ENCODE data around the gene SMCR8.
"Not testable (repeated sequence)": the region's sequence is repeated elsewhere in the genome, so short reads cannot be mapped to it uniquely, and the experiment has no call there.

The SMCR8 gene

GRCh38 chr17:18361837-18362697 lies 47.0 kb downstream of the SMCR8 start:
- peaks cover 7% of the 10 kb centered on the region for H3K4me1 ChIP-seq (ENCODE audit: control insufficient read depth, insufficient read depth, low read length)
- peak overlapping the region in 1 of 2 donors; percentile 83 for H3K4me3 ChIP-seq (ENCODE audit: low read length in 2 of 2)
- H3K27ac ChIP-seq (ENCODE audit: low read length) = peak overlapping the region; percentile 31
- H3K36me3 ChIP-seq (ENCODE audit: control insufficient read depth in 2 of 2, insufficient read depth in 2 of 2, low read length in 2 of 2) = no peaks in the 10 kb centered on the region
- H3K9ac ChIP-seq (ENCODE audit: low read length in 2 of 2) = no peak overlapping the region
- no peaks in the 10 kb centered on the region for H3K9me3 ChIP-seq (ENCODE audit: control insufficient read depth in 2 of 2, low read length in 2 of 2)
- no peaks in the 10 kb centered on the region for H3K27me3 ChIP-seq (ENCODE audit: control insufficient read depth in 1 of 2, insufficient read depth in 2 of 2, low read length in 2 of 2)

DNA sequence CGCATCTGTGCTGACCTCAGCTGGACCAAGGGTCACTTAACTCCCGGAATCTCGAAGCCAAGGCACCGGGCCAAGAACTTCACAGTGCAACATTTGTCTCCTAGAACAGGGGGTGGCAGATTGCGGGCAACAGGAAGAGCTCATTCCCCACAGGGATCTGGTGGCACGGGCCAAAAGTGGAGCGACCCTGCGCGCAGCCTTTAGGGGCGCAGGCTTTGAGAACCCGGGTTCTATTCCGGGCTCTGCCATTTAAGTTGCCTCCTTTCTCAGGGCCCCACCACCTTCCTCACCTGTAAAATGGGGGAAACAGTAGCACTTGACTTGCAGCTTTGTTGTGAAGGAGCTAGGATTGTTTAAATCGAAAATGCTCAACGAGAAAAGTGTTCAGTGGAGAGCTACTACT lies 47.6 kb downstream of the SMCR8 start:
- no peaks in the 10 kb centered on the region for H3K27me3 ChIP-seq (ENCODE audit: control insufficient read depth in 1 of 2, insufficient read depth in 2 of 2, low read length in 2 of 2)
- peak overlapping the region; percentile 29 to 73 for H3K9ac ChIP-seq (ENCODE audit: low read length in 2 of 2)
- peak overlapping the region; percentile 54 to 83 for H3K4me3 ChIP-seq (ENCODE audit: low read length in 2 of 2)
- peaks cover 7% of the 10 kb centered on the region for H3K4me1 ChIP-seq (ENCODE audit: control insufficient read depth, insufficient read depth, low read length)
- H3K9me3 ChIP-seq (ENCODE audit: control insufficient read depth in 2 of 2, low read length in 2 of 2) = no peaks in the 10 kb centered on the region
- no peaks in the 10 kb centered on the region for H3K36me3 ChIP-seq (ENCODE audit: control insufficient read depth in 2 of 2, insufficient read depth in 2 of 2, low read length in 2 of 2)
- peak overlapping the region; percentile 31 for H3K27ac ChIP-seq (ENCODE audit: low read length)

- Histone ChIP-seq H3K9ac (ENCODE audit: low read length in 2 of 2) (peak within 1 kb of the TSS; percentile 29 to 73), H3K36me3 (ENCODE audit: control insufficient read depth in 2 of 2, insufficient read depth in 2 of 2, low read length in 2 of 2) (no peaks in the 10 kb centered on the region), H3K4me3 (ENCODE audit: low read length in 2 of 2) (peak within 1 kb of the TSS; percentile 54 to 83), H3K9me3 (ENCODE audit: control insufficient read depth in 2 of 2, low read length in 2 of 2) (no peaks in the 10 kb centered on the region), H3K27ac (ENCODE audit: low read length) (peak within 1 kb of the TSS; percentile 31), H3K27me3 (ENCODE audit: control insufficient read depth in 1 of 2, insufficient read depth in 2 of 2, low read length in 2 of 2) (no peaks in the 10 kb centered on the region), H3K4me1 (ENCODE audit: control insufficient read depth, insufficient read depth, low read length) (peaks cover 7% of the 10 kb centered on the region)
Observed at GRCh38 chr17:18363101-18364049, 48.3 kb downstream of the SMCR8 start, which contains the start of gene SHMT1. Gene SHMT1 (minus strand): TSS chr17:18363550. CDS start chr17:18355981, 7,569 bp downstream.

GRCh38 chr17:18364166-18364565 lies 49.1 kb downstream of the SMCR8 start:
- no peaks in the 10 kb centered on the region for H3K9me3 ChIP-seq (ENCODE audit: control insufficient read depth in 2 of 2, low read length in 2 of 2)
- H3K4me1 ChIP-seq (ENCODE audit: control insufficient read depth, insufficient read depth, low read length) = peaks cover 7% of the 10 kb centered on the region
- no peak overlapping the region for H3K4me3 ChIP-seq (ENCODE audit: low read length in 2 of 2)
- H3K36me3 ChIP-seq (ENCODE audit: control insufficient read depth in 2 of 2, insufficient read depth in 2 of 2, low read length in 2 of 2) = no peaks in the 10 kb centered on the region
- H3K27ac ChIP-seq (ENCODE audit: low read length) = no peak overlapping the region
- no peak overlapping the region for H3K9ac ChIP-seq (ENCODE audit: low read length in 2 of 2)
- H3K27me3 ChIP-seq (ENCODE audit: control insufficient read depth in 1 of 2, insufficient read depth in 2 of 2, low read length in 2 of 2) = no peaks in the 10 kb centered on the region

GRCh38 chr17:18368946-18369345 lies 53.9 kb downstream of the SMCR8 start:
- Histone ChIP-seq H3K4me1 (ENCODE audit: control insufficient read depth, insufficient read depth, low read length) (no peaks in the 10 kb centered on the region), H3K36me3 (ENCODE audit: control insufficient read depth in 2 of 2, insufficient read depth in 2 of 2, low read length in 2 of 2) (no peaks in the 10 kb centered on the region), H3K27me3 (ENCODE audit: control insufficient read depth in 1 of 2, insufficient read depth in 2 of 2, low read length in 2 of 2) (peaks cover 0 to 2% of the 10 kb centered on the region in 2 donors), H3K4me3 (ENCODE audit: low read length in 2 of 2) (no peak overlapping the region), H3K9me3 (ENCODE audit: control insufficient read depth in 2 of 2, low read length in 2 of 2) (no peaks in the 10 kb centered on the region), H3K27ac (ENCODE audit: low read length) (no peak overlapping the region), H3K9ac (ENCODE audit: low read length in 2 of 2) (no peak overlapping the region)

- no peak overlapping the region for H3K9ac ChIP-seq (ENCODE audit: low read length in 2 of 2)
- H3K4me1 ChIP-seq (ENCODE audit: control insufficient read depth, insufficient read depth, low read length) = no peaks in the 10 kb centered on the region
- no peak overlapping the region for H3K27ac ChIP-seq (ENCODE audit: low read length)
- H3K27me3 ChIP-seq (ENCODE audit: control insufficient read depth in 1 of 2, insufficient read depth in 2 of 2, low read length in 2 of 2) = peaks cover 0 to 2% of the 10 kb centered on the region in 2 donors
- no peak overlapping the region for H3K4me3 ChIP-seq (ENCODE audit: low read length in 2 of 2)
- no peaks in the 10 kb centered on the region for H3K36me3 ChIP-seq (ENCODE audit: control insufficient read depth in 2 of 2, insufficient read depth in 2 of 2, low read length in 2 of 2)
- H3K9me3 ChIP-seq (ENCODE audit: control insufficient read depth in 2 of 2, low read length in 2 of 2) = no peaks in the 10 kb centered on the region
Observed at GRCh38 chr17:18370761-18371160, 55.7 kb downstream of the SMCR8 start.

DNA sequence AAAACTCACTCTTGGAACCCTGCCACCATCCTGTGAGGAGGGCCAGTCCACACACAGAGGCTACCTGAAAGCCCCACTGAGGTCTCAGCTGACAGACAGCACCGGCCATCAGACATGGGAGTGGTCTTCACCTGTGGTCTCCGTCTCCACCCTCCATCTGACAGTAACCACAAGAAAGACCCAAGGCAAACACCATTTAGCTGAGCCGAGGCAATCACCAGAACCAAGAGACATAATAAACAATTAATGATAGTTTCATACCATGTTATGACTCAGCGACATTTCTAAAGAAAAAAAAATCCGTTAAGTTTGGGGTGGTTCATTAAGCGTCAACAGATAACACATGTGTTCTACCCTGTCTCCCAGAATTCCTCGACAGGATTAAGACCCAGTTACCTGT lies 56.4 kb downstream of the SMCR8 start:
- Histone ChIP-seq H3K4me1 (ENCODE audit: control insufficient read depth, insufficient read depth, low read length) (no peaks in the 10 kb centered on the region), H3K36me3 (ENCODE audit: control insufficient read depth in 2 of 2, insufficient read depth in 2 of 2, low read length in 2 of 2) (no peaks in the 10 kb centered on the region), H3K4me3 (ENCODE audit: low read length in 2 of 2) (no peak overlapping the region), H3K27me3 (ENCODE audit: control insufficient read depth in 1 of 2, insufficient read depth in 2 of 2, low read length in 2 of 2) (peaks cover 0 to 2% of the 10 kb centered on the region in 2 donors), H3K9ac (ENCODE audit: low read length in 2 of 2) (no peak overlapping the region), H3K27ac (ENCODE audit: low read length) (no peak overlapping the region), H3K9me3 (ENCODE audit: control insufficient read depth in 2 of 2, low read length in 2 of 2) (no peaks in the 10 kb centered on the region)

DNA sequence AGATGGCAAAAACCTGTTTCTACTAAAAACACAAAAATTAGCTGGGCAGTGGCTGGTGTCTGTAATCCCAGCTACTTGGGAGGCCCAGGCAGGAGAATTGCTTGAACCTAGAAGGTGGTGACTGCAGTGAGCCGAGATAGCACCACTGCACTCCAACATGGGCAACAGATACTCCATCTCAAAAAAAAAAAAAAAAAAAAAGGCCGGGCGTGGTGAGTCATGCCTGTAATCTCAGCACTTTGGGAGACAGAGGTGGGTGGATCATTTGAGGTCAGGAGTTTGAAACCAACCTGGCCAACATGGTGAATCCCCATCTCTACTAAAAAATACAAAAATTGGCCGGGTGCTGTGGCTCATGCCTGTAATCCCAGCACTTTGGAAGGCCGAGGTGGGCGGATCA lies 58.1 kb downstream of the SMCR8 start:
- H3K4me1 ChIP-seq (ENCODE audit: control insufficient read depth, insufficient read depth, low read length); H3K27ac ChIP-seq (ENCODE audit: low read length); H3K9ac ChIP-seq (ENCODE audit: low read length in 2 of 2); H3K4me3 ChIP-seq (ENCODE audit: low read length in 2 of 2); H3K36me3 ChIP-seq (ENCODE audit: control insufficient read depth in 2 of 2, insufficient read depth in 2 of 2, low read length in 2 of 2); H3K9me3 ChIP-seq (ENCODE audit: control insufficient read depth in 2 of 2, low read length in 2 of 2); H3K27me3 ChIP-seq (ENCODE audit: control insufficient read depth in 1 of 2, insufficient read depth in 2 of 2, low read length in 2 of 2): not testable (repeated sequence)

GRCh38 chr17:18374216-18374615 lies 59.1 kb downstream of the SMCR8 start:
- no peaks in the 10 kb centered on the region for H3K36me3 ChIP-seq (ENCODE audit: control insufficient read depth in 2 of 2, insufficient read depth in 2 of 2, low read length in 2 of 2)
- H3K4me1 ChIP-seq (ENCODE audit: control insufficient read depth, insufficient read depth, low read length) = no peaks in the 10 kb centered on the region
- H3K27me3 ChIP-seq (ENCODE audit: control insufficient read depth in 1 of 2, insufficient read depth in 2 of 2, low read length in 2 of 2) = peaks cover 0 to 2% of the 10 kb centered on the region in 2 donors

More at GRCh38 chr17:18374216-18374615, 59.1 kb downstream of the SMCR8 start:
- no peaks in the 10 kb centered on the region for H3K9me3 ChIP-seq (ENCODE audit: control insufficient read depth in 2 of 2, low read length in 2 of 2)
- no peak overlapping the region for H3K4me3 ChIP-seq (ENCODE audit: low read length in 2 of 2)
- no peak overlapping the region for H3K27ac ChIP-seq (ENCODE audit: low read length)
- no peak overlapping the region for H3K9ac ChIP-seq (ENCODE audit: low read length in 2 of 2)
